ENCODE measurements around the gene MYPN.
"Not testable (repeated sequence)": the region's sequence is repeated elsewhere in the genome, so short reads cannot be mapped to it uniquely, and the experiment has no call there.

Gene MYPN

GRCh38 chr10:68175949-68176348 lies 66.7 kb downstream of the MYPN start:
- no peak for DNase-seq

DNA sequence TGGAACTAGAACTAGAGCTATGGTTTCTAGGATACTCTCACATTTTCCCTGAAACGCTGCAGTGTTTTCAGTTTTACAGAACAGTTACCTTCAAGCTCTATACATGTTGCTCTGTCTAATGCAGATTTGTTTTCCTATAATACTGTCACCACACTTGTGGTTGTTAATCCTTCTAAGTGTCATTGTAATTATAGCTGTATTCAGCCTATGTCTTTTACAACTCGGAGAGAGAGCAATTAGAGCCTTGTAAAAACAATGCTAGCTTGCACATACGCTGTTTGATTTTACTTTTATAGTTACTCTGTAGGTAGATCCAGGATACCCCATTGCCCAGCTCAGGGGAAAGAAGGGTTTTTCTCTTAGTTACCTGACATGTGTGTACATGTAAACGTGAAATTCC lies 67.5 kb downstream of the MYPN start:
- DNase-seq: no peak

DNA sequence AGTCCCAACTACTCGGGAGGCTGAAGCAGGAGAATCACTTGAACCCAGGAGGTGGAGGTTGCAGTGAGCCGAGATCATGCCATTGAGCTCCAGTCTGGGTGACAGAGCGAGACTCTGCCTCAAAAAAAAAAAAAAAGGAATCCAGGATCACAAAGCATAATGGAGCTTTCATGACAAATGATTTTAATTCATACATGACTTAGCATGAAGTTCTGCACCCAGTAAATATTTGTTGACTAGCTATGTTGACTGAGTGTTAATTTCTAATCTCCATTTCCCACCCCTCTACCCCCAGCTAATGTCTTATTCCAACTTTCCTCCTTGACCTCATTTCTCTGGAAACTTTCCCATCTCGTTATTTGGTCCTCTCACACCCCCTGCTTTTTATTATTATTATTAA lies 69.3 kb downstream of the MYPN start:
- DNase-seq: no peak

GRCh38 chr10:68179016-68179415 lies 69.7 kb downstream of the MYPN start:
- DNase-seq: no peak

- no peak for DNase-seq
Observed at GRCh38 chr10:68180490-68180889, 71.2 kb downstream of the MYPN start.

- no peak for DNase-seq
Observed at GRCh38 chr10:68184546-68184945, 75.3 kb downstream of the MYPN start.

GRCh38 chr10:68185085-68185484 lies 75.8 kb downstream of the MYPN start:
- no peak for DNase-seq

GRCh38 chr10:68188835-68189234 lies 79.5 kb downstream of the MYPN start:
- DNase-seq: no peak

- DNase-seq: no peak
Observed at GRCh38 chr10:68192113-68192512, 82.8 kb downstream of the MYPN start.

DNA sequence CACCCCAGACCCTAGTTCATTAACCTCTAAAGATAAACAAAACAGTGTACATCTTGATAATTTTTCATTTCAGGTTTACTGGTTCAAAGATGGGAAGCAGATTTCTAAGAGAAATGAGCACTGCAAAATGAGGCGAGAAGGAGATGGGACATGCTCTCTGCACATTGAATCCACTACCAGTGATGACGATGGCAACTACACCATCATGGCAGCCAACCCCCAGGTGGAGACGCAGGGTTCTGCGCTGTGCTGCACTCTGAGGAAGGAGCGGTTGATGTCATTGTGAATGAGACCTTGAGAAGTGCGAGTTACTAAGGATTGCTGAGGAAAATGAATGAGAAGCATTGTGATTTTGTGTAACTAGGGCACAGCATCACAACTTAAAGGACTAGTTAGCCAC lies 85.0 kb downstream of the MYPN start:
- no peak for DNase-seq

DNA sequence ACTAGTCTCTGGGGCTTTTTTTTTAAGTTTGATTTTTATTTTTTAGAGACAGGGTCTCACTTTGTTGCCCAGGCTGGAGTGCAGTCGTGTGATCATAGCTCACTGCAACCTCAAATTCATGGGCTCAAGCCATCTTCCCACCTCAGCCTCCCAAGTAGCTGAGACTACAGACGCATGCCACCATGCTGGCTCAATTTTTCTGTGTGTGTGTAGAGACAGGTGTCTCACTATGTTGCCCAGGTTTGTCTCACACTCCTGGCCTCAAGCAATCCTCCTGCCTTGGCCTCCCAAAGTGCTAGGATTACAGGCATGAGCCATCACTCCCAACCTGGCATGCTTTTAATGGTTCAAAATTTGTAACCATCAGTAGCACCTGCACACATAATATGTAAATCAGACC lies 86.5 kb downstream of the MYPN start:
- DNase-seq: not testable (repeated sequence)

GRCh38 chr10:68196701-68197100 lies 87.4 kb downstream of the MYPN start:
- DNase-seq: no peak

DNA sequence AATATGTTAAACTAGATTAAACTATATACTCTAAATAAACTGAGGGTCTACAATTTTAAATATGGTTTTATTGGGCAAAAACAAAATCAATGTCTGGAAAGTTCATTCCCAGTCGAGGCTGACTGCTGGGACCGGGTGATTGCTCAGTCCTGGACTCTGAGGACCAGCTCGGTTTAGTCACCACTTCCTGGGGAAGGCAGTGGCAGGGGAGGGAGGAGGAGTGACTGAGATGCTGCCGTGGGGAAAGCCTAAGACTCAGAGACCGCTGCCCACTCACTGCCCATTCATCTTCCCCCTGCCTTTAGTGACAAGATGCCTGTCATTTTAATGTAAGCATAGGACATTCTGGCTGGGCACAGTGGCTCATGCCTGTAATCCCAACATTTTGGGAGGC lies 93.7 kb downstream of the MYPN start:
- no peak for DNase-seq

GRCh38 chr10:68208424-68209042 lies 99.2 kb downstream of the MYPN start:
- no peak for DNase-seq

GRCh38 chr10:68211669-68212068 lies 102.4 kb downstream of the MYPN start:
- DNase-seq: no peak

- peak in 2 of 6 experiments; percentile 20 to 29 for DNase-seq
Observed at GRCh38 chr10:68212721-68213352, 103.5 kb downstream of the MYPN start.

DNA sequence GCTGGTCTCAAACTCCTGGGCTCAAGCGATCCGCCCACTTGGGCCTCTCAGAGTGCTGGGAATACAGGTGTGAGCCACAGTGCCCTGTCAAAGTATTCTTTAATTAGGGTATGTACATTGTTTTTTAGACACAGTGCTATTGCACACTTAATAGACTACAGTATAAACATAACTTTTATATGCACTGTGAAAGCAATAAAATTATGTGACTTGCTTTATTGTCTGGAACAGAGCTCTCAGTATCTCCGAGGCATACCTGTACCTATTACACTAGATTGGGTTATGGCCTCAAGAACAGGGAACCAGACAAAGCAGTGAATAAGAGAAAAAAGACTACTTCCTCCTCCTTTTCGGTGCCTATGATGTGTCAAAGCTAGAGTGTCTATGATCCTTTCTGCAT lies 109.5 kb downstream of the MYPN start:
- DNase-seq: no peak

- no peak for DNase-seq
Observed at GRCh38 chr10:68221196-68221595, 111.9 kb downstream of the MYPN start.

- DNase-seq: no peak
Observed at GRCh38 chr10:68222391-68222790, 113.1 kb downstream of the MYPN start.

GRCh38 chr10:68223535-68224165 lies 114.4 kb downstream of the MYPN start:
- DNase-seq: no peak

DNA sequence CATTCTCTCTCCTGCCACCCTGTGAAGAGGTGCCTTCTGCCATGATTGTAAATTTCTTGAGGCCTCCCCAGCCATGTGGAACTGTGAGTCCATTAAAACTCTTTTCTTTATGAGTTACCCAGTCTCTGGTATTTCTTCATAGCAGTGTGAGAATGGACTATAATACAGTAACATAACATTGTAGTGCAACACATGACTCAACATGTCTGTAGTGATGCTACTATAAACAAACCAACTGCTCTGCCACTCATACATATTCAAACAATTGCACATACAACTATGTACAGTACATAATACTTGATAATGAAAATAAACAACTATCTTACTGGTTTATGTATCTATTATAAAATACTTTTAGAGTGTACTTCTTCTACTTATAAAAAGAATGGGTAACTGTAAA lies 115.5 kb downstream of the MYPN start:
- DNase-seq: no peak

DNA sequence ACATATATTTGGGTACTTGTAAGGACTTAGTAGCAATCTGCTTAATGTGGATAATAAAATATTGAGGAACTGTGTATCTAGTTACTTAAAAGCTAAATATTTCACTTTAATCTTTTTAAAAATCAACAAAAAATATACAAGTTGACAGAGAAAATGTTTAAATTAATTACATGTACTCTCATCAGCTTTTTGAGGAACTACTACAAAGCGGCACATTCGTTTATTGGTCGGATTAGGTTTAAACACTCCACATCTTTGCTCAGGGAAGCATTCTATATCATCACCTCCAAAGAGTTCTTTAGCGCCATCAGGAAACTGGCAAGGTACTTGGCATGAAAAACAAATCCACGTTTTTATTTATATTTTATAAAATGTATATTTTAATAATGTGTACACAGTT lies 121.0 kb downstream of the MYPN start:
- DNase-seq: no peak

DNA sequence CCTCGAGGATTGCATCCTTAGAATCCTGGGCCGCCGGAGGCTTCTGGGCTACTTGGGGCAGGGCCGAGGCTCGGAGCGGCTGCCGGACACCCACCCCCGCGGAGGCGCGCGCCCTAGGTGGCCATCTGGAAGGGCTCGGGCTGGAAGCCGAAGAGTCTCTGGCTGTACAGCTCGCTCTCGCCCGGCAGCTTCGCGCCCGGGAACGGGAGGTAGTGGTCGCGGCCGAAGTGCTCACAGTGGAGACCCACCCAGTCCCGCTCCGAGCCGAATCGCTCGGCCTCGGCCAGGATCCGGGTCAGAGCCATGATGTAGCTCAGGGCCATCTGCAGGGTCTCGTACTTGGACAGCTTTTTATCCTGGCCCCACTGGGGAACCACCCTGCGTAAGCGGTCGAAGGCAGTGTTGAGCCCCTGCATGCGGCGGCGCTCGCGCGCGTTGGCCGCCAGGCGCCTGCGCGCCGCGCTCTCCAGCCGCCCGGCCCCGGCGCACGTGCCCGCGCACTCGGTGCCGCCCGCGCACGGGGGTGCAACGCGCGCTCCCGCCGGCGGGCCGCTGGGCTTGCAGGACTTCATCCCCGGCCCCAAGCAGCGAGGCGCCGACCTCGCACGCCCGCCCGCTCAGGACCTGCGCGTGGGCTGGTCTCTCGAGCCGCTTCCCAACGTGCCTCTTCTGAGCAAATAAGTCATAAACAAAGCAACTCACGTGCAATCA lies 122.0 kb downstream of the MYPN start:
- peak in 1 of 6 experiments; percentile 13 for DNase-seq

GRCh38 chr10:68231817-68232251 lies 122.5 kb downstream of the MYPN start, which contains the start of gene ATOH7:
ATOH7 (minus strand) TSS chr10:68232113; CDS start chr10:68231677, 436 bp downstream.
- DNase-seq: no peak
